Measurements from ENCODE around the gene RMP24.
"Not testable (repeated sequence)": the region's sequence is repeated elsewhere in the genome, so short reads cannot be mapped to it uniquely, and the experiment has no call there.

RMP24 gene

DNA sequence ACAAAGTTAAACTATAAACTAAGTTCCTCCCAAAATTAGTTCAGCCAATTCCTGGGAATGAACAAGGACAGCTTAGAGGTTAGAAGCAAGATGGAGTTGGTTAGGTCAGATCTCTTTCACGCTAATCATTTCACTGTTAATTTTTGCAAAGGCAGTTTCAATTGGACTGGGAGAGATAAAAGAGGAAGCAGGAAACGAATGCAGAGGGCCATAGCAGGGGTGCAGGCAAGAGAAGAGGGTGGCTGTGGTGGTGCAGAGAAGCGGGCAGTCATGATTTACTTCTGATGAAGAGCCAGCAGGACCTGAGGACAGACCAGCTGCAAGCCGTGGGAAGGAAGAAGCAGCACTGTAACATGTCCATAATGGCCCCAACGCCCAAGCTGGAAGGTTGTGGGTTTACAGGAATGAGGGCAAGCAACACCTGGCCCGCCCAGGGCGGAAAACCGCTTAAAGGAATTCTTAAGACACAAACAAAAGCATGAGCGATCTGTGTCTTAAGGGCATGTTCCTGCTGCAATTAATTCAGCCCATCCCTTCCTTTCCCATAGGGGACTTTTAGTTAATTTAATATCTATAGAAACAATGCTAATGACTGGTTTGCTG, 4.1 kb upstream of the RMP24 start:
- no peak for DNase-seq

DNA sequence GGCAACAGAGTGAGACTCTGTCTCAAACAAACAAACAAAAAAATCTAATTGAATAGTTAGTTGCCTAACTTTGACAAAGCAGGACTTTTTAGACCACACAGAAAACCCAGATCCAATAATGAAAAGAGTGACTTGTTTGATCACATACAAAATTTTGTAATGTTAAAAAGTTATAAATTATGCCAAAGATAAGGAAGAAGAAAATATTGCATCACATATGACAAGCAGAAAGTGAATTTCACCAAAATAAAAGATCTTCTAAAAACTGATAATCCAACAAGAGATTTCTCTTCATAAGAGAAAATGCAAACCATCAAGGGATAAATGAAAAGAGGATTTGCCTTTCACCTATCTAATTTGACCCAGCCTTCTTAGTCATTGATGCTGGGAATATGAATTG, 2.8 kb upstream of the RMP24 start:
- DNase-seq = no peak

GRCh38 chr18:35971661-35972196, 750 bp upstream of the RMP24 start:
- DNase-seq = no peak

- no peak for DNase-seq
These were observed 1.2 kb downstream of the RMP24 start for GRCh38 chr18:35973650-35974049.

DNA sequence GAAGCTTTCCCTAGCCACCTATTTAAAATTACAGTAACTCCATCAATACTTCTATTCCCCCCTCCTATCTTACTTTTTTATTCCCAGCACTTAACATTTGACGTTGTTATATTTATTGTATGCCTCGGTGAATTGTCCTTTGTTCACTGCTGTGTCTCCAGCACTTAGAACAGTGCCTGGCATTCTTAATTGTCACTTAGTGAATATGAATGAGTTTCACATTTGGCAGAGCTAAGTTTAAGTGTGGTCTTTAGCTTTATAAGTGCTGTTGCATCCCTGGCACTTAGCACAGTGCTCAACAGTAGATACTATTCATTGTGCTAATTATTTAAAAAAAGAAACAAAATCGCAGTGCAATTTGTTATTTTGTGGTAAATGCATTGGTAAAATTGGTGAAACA, 1.7 kb downstream of the RMP24 start:
- no peak for DNase-seq

- no peak for DNase-seq
These were observed 6.6 kb downstream of the RMP24 start for GRCh38 chr18:35979112-35979511.

GRCh38 chr18:35982409-35983114, 10.1 kb downstream of the RMP24 start:
- DNase-seq = peak; percentile 97

- DNase-seq = no peak
These were observed 10.7 kb downstream of the RMP24 start for GRCh38 chr18:35983147-35983546.

DNA sequence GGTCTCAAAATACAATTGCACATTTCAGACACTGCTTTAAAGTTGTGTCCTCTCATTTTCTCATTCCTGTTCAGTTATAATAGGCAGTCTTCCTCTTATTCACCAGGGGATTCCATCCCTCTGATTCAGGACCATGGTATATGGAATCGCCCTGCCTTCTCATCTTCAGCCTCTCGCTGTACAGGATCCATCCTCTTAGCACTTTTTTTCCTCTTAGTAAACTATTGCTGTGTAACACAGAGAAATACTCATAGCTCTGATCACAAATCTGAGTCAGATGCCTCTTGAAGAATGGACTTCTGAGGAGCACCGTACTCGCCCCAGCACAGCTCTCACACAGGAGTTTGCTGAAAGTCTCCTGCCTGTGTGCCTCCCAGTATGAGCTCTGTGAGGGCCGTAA, 11.3 kb downstream of the RMP24 start:
- peak; percentile 93 for DNase-seq

GRCh38 chr18:35991696-35992095, 19.2 kb downstream of the RMP24 start:
- DNase-seq = no peak

DNA sequence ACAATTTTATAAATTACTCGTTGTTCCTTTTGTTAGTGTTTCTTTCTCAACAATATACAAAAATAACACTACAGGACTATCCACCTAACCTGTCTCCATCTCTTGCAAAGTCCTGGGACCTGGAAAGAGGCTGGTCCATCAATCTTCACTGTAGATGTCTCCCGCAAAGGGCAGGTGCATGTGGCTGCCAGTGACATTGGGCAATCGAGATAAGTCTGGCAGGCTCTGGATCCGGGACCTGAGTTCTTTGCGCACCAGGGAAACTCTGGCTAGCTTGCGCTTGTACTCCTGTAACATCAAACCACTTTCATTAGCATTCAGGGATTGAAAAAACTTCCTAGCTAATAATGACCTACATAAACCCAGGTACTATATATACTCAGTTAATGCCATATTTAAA, 20.5 kb downstream of the RMP24 start:
- no peak for DNase-seq

GRCh38 chr18:35998967-35999366, 26.5 kb downstream of the RMP24 start:
- DNase-seq = no peak

GRCh38 chr18:35999925-36000324, 27.4 kb downstream of the RMP24 start:
- DNase-seq = no peak

DNA sequence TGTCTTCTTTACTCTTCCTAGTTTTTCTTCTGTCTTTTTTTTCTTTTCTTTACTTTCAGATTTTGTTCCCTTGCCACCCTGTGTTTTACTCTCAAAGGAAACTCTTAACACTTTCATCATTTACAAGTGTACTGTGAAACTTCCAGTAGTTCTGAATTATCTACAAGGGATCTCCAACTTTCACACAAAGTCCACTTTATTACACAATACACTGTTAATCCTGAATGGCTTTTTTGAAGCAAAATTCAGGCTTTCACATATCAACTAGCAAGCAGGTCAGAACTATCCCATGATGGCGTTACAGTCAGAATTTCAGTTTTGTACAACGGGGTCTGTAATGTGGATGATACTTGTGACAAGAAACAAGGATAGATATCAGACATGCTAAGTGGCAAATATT, 34.5 kb downstream of the RMP24 start:
- no peak for DNase-seq

DNA sequence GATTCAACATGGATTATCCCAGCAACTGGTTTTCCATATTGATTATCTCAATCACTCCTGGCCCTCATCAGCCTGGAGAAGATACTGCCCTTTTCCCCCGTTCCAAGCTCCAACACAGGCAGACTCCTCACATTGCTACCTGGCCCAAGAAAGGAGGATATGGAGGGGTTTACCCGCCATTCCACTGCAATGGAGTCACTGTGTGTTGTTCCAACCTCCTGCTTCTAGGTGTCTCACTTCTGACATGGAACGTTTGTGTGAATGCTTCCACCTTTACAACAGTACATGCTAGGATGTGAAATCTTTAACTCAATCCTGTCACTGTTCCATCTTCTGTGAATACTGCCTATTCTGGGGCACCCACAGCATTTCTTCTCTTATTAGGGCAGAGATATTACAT, 36.7 kb downstream of the RMP24 start:
- DNase-seq = no peak

DNA sequence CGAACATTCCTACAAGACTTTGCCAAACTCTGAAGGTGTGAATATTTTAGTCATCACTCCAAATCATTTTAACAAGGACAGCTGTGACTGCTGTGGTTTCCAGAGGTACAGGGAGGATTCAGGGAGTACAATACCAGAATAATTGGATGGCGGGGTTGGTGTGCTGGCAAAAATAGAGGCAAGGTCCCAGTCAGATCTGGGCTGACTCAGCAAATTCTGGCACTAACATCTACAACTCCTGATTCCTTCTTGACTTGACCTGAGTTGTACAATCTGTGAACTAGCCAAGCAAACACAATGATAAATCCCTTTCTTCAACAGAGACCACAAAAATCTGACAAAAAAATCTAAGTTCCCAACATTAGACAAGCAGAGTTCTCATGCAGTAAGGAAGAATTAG, 40.4 kb downstream of the RMP24 start:
- DNase-seq = peak; percentile 36

DNA sequence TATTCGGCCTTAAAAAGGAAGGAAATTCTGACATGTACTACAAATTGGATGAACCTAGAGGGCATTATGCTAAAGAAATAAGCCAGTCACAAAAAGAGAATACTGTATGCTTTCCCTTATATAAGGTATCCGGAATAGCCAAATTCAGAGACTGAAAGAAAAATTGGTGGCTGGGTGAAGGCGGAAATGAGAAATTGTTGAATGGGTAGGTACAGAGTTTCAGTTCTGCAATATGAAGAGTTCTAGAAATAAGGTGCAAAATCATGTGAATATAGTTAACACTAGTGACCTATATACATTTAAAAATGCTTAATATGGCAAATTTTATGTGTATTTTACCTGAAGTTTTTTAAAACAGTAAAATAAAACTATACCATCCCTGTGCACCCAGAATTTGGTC, 43.1 kb downstream of the RMP24 start:
- DNase-seq = no peak

DNA sequence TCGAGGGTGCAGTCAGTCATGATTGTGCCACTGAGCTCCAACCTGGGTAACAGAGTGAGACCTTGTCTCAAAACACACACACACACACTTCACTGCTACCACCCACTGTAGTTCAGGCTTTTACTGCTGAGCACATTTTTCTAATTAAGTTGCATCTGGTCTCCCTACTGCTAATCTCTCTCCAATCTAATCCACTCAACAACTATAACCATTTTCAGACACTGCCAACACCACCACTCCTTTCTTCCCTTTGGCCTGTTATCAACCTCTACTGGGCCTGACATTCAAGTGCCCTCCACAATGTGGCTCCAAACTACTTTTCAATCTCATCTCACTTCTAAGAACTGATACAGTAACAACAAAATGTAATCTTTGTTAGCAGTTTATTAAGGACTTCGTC, 44.8 kb downstream of the RMP24 start:
- DNase-seq = peak; percentile 33

DNA sequence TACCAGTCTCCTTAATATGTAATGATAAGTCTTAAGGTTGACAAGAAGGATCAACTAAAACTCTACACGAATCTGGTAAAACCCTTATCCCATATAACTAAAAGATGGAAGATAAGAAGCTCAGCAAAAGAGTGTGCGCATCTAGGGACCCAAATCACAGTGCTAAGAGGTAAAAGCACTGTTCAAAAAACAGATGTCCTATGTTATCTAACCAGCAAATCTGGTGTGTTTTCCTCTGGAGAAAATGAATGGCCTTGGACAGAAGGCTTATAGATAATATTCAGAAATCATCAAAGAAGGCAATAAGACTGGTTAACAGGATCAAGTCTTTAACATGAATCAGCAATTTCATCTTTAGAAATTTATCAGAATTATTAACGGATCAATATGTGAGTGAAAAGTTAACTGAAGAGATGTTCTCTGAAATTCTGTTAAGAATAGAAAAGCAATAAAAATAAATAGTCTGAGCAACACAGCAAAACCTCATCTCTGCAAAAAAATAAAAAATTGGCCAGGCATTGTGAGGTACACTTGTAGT, 47.8 kb downstream of the RMP24 start:
- no peak for DNase-seq

DNA sequence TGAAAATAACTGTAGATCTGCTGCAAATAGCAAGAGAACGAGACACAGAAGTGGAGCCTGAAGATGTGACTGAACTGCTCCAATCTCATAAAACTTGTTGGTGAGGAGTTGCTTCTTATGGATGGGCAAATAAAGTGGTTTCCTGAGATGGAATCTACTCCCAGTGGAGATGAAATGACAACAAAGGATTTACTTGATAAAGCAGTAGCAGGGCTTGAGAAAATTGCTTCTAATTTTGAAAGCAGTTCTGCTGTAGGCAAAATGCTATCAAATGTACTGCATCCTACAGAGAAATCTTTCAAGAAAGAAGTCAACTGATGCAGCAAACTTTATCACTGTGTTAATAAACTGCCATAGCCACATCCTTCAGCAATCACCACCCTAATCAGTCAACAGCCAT, 50.9 kb downstream of the RMP24 start:
- no peak for DNase-seq

- DNase-seq = not testable (repeated sequence)
These were observed 51.8 kb downstream of the RMP24 start for GRCh38 chr18:36024241-36024640.

- peak; percentile 33 for DNase-seq
These were observed 52.5 kb downstream of the RMP24 start for GRCh38 chr18:36025025-36025424.

- DNase-seq = no peak
These were observed 56.4 kb downstream of the RMP24 start for GRCh38 chr18:36028859-36029258.
